Loucy (cell line): ENCODE measurements around the gene FMN1.

Experiments
- H2AFZ ChIP-seq: fragments of 200-600 bp; sonication (generic); 2 replicates; pipeline ENCODE4 v1.6.0; 2016; ENCODE audit warnings: antibody characterized with exemption, mild to moderate bottlenecking, low read length, moderate library complexity
- H3F3A ChIP-seq: fragments of 200-600 bp; 2 replicates; pipeline ENCODE4 v1.6.0; 2016; ENCODE audit warnings: antibody characterized with exemption, low read depth, mild to moderate bottlenecking
- H3K27me3 ChIP-seq: fragments of 200-600 bp; sonication (generic); 2 replicates; pipeline ENCODE4 v1.6.1; 2014; ENCODE audit warnings: low read length, mild to moderate bottlenecking; ENCODE audit not compliant: insufficient read depth, poor library complexity, severe bottlenecking
- H3K36me3 ChIP-seq: fragments of 200-600 bp; sonication (generic); 2 replicates; pipeline ENCODE4 v1.6.1; 2016; ENCODE audit warnings: low read length; ENCODE audit not compliant: insufficient read depth
- H3K4me1 ChIP-seq: fragments of 200-600 bp; sonication (generic); 2 replicates; pipeline ENCODE4 v1.5.1; 2014; ENCODE audit warnings: low read length, mild to moderate bottlenecking; ENCODE audit not compliant: insufficient read depth, poor library complexity, severe bottlenecking
- H3K4me2 ChIP-seq: fragments of 200-600 bp; sonication (generic); 2 replicates; pipeline ENCODE4 v1.6.0; 2014; ENCODE audit warnings: antibody characterized with exemption, low read length, low read depth, mild to moderate bottlenecking; ENCODE audit not compliant: poor library complexity, severe bottlenecking
- H3K4me3 ChIP-seq: fragments of 200-600 bp; sonication (generic); 2 replicates; pipeline ENCODE4 v1.5.1; 2014; ENCODE audit warnings: low read length, mild to moderate bottlenecking, mixed read lengths; ENCODE audit not compliant: poor library complexity, severe bottlenecking
- H3K79me2 ChIP-seq: fragments of 200-600 bp; sonication (generic); 2 replicates; pipeline ENCODE4 v1.6.1; 2014; ENCODE audit warnings: low read length; ENCODE audit not compliant: insufficient read depth
- H3K9ac ChIP-seq: fragments of 200-600 bp; sonication (generic); 2 replicates; pipeline ENCODE4 v1.6.0; 2014; ENCODE audit warnings: mild to moderate bottlenecking, low read depth, low read length, moderate library complexity; ENCODE audit not compliant: poor library complexity, severe bottlenecking
- H3K9me2 ChIP-seq: fragments of 200-600 bp; sonication (generic); replicated peaks from 2 replicates; pipeline ENCODE4 v1.6.1; 2016; ENCODE audit warnings: low read depth, low read length, mixed read lengths
- H3K9me3 ChIP-seq: fragments of 200-600 bp; sonication (generic); 2 replicates; pipeline ENCODE4 v1.6.1; 2014; ENCODE audit warnings: mild to moderate bottlenecking, antibody characterized with exemption, low read length, low read depth; ENCODE audit not compliant: insufficient read depth
- H4K20me1 ChIP-seq: fragments of 200-600 bp; sonication (generic); 2 replicates; pipeline ENCODE4 v1.6.0; 2014; ENCODE audit warnings: antibody characterized with exemption, low read length, mild to moderate bottlenecking; ENCODE audit not compliant: insufficient read depth, poor library complexity, severe bottlenecking
- EZH2phosphoT487 ChIP-seq: fragments of 200-600 bp; IDR thresholded peaks from 2 replicates; pipeline ENCODE4 v1.6.1; 2018; ENCODE audit warnings: antibody characterized with exemption, mild to moderate bottlenecking, moderate library complexity, borderline replicate concordance
- TF ChIP-seq, protein P1 (sequence below): fragments of 200-600 bp; sonication (generic); conservative IDR thresholded peaks from 2 replicates; pipeline ENCODE4 v1.5.1; 2014; ENCODE audit warnings: mild to moderate bottlenecking, antibody characterized with exemption, low read length

The FMN1 gene

DNA sequence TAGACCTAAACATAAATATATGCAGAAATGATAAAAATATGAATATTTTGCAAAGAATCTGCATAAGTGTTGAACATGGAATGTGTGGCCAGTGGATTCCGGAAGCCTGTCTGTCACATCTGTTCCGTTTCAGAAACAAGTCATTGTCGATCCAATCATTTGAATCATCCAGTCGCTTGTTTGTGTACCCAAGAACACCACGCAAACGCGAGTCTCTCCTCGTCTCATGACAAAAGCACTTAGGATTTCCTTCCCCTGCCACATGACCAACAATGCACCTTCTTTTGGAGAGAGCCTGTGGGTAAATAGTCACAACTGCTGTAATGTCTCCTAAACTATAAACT lies 80.2 kb downstream of the FMN1 start:
- Histone ChIP-seq H3K27me3 (no peaks in the 10 kb centered on the region), H3K36me3 (no peaks in the 10 kb centered on the region), H3K4me1 (peaks cover 3% of the 10 kb centered on the region), H3F3A (no peaks in the 10 kb centered on the region), H4K20me1 (no peaks in the 10 kb centered on the region), H3K4me2 (no peak overlapping the region), H2AFZ (no peak overlapping the region), H3K79me2 (no peaks in the 10 kb centered on the region), H3K9ac (no peak overlapping the region), H3K4me3 (no peak overlapping the region), H3K9me3 (no peaks in the 10 kb centered on the region), H3K9me2 (no peaks in the 10 kb centered on the region)
- no peak for TF ChIP-seq EZH2phosphoT487
- TF ChIP-seq, protein P1, sequence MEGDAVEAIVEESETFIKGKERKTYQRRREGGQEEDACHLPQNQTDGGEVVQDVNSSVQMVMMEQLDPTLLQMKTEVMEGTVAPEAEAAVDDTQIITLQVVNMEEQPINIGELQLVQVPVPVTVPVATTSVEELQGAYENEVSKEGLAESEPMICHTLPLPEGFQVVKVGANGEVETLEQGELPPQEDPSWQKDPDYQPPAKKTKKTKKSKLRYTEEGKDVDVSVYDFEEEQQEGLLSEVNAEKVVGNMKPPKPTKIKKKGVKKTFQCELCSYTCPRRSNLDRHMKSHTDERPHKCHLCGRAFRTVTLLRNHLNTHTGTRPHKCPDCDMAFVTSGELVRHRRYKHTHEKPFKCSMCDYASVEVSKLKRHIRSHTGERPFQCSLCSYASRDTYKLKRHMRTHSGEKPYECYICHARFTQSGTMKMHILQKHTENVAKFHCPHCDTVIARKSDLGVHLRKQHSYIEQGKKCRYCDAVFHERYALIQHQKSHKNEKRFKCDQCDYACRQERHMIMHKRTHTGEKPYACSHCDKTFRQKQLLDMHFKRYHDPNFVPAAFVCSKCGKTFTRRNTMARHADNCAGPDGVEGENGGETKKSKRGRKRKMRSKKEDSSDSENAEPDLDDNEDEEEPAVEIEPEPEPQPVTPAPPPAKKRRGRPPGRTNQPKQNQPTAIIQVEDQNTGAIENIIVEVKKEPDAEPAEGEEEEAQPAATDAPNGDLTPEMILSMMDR, result no peak

GRCh38 chr15:33113666-33114373 lies 80.7 kb downstream of the FMN1 start:
- no peak overlapping the region for H3K4me3 ChIP-seq
- no peaks in the 10 kb centered on the region for H3K79me2 ChIP-seq
- H3K9me2 ChIP-seq, result no peaks in the 10 kb centered on the region
- H4K20me1 ChIP-seq, result no peaks in the 10 kb centered on the region
- no peak for TF ChIP-seq EZH2phosphoT487
- TF ChIP-seq, protein P1, result no peak
- peaks cover 3% of the 10 kb centered on the region for H3K4me1 ChIP-seq
- H3K9me3 ChIP-seq, result no peaks in the 10 kb centered on the region
- no peak overlapping the region for H3K4me2 ChIP-seq
- H3F3A ChIP-seq, result no peaks in the 10 kb centered on the region
- no peak overlapping the region for H2AFZ ChIP-seq
- no peaks in the 10 kb centered on the region for H3K36me3 ChIP-seq
- H3K9ac ChIP-seq, result no peak overlapping the region
- no peaks in the 10 kb centered on the region for H3K27me3 ChIP-seq

GRCh38 chr15:33112541-33113105 lies 81.9 kb downstream of the FMN1 start:
- H3K4me1 ChIP-seq, result peaks cover 3% of the 10 kb centered on the region
- H3K9me3 ChIP-seq, result no peaks in the 10 kb centered on the region
- no peaks in the 10 kb centered on the region for H3K9me2 ChIP-seq
- H4K20me1 ChIP-seq, result no peaks in the 10 kb centered on the region
- no peak overlapping the region for H3K4me2 ChIP-seq
- no peak overlapping the region for H3K9ac ChIP-seq
- H3K4me3 ChIP-seq, result no peak overlapping the region
- no peak overlapping the region; the same call in 1 of the 2 replicates for H2AFZ ChIP-seq
- H3K79me2 ChIP-seq, result no peaks in the 10 kb centered on the region
- H3F3A ChIP-seq, result no peaks in the 10 kb centered on the region
- no peaks in the 10 kb centered on the region for H3K36me3 ChIP-seq
- no peaks in the 10 kb centered on the region for H3K27me3 ChIP-seq
- TF ChIP-seq EZH2phosphoT487, result no peak
- TF ChIP-seq, protein P1, result no peak
